Thyroid gland (tissue), 4 donors: Measurements from ENCODE around the gene MAP4K5. TPM values are rescaled to one million over a fixed set of nuclear protein-coding genes. Genes with fewer than 3 reads are reported as not detected.

ENCODE experiments used
- DNase-seq, 2 donors: peaks; one replicate each; pipeline ENCODE4 v3.0.0-alpha.2; 2019
- H3K27ac ChIP-seq, 3 donors: fragments of 200-600 bp; sonication (generic); 1 replicate in 2 of 3; 2 replicates in 1 of 3; pipeline ENCODE4 v1.5.1; 2016 to 2019; ENCODE audit warnings: mild to moderate bottlenecking in 1 of 3, moderate library complexity in 1 of 3
- H3K27me3 ChIP-seq: fragments of 200-600 bp; sonication (generic); one replicate; pipeline ENCODE4 v1.5.1; 2019
- H3K36me3 ChIP-seq, 2 donors: fragments of 200-600 bp; sonication (generic); one replicate each; pipeline ENCODE4 v1.5.1; 2016 to 2019
- H3K4me1 ChIP-seq, 2 donors: fragments of 200-600 bp; sonication (generic); one replicate each; pipeline ENCODE4 v1.5.1; 2017 to 2019
- H3K4me3 ChIP-seq, 3 donors: fragments of 200-600 bp; sonication (generic); replicated peaks in 1 of 3; 1 replicate in 2 of 3; 2 replicates in 1 of 3; pipeline ENCODE4 v1.5.1; 2016; ENCODE audit warnings: mild to moderate bottlenecking in 1 of 3
- H3K9me3 ChIP-seq: fragments of 200-600 bp; sonication (generic); one replicate; pipeline ENCODE4 v1.5.1; 2017
- CTCF ChIP-seq, 6 experiments: fragments of 200-600 bp in 3 of 6; fragments of 450-650 bp in 3 of 6; sonication (generic) in 3 of 6; IDR thresholded peaks; one replicate each; pipeline ENCODE4 v1.5.1; 2016 to 2019; ENCODE audit warnings: antibody characterized with exemption in 6 of 6, mild to moderate bottlenecking in 2 of 6, inconsistent platforms in 1 of 6, moderate library complexity in 1 of 6
- POLR2A ChIP-seq, 2 donors: fragments of 450-650 bp; IDR thresholded peaks; one replicate each; pipeline ENCODE4 v1.6.1; 2017; ENCODE audit warnings: antibody characterized with exemption in 2 of 2, mild to moderate bottlenecking in 2 of 2, moderate library complexity in 1 of 2
- WGBS, 2 donors: methylation state at CpG; one replicate each; pipeline ENCODE4 v1.1.5; 2017; 5-methylcytosine and 5-hydroxymethylcytosine counted together
- intact Hi-C: fragments of 100-400 bp; cut with DNase I; formaldehyde crosslinking; loops from one replicate; pipeline ENCODE4 v1.15.1; 2023
- total RNA-seq, 4 donors: library from RNA; depleted of rRNA; stranded (reverse); fragments of >200 nt; gene quantifications; one replicate each; pipeline ENCODE4 v1.2.3, GENCODE V29; 2016

The MAP4K5 gene
- total RNA-seq, 4 donors from 2014 or later, result 139 to 259 (median 153) TPM

GRCh38 chr14:50479041-50479440 is 53.3 kb downstream of the MAP4K5 start:
- Histone ChIP-seq H3K4me3 (no peak overlapping the region), H3K27me3 (no peaks in the 10 kb centered on the region), H3K27ac (no peak overlapping the region), H3K4me1 (no peaks in the 10 kb centered on the region), H3K9me3 (no peaks in the 10 kb centered on the region), H3K36me3 (peaks cover 0 to 4% of the 10 kb centered on the region in 2 donors)
- no peak for TF ChIP-seq POLR2A (IDR thresholded peaks at IDR 0.05)
- TF ChIP-seq CTCF (IDR thresholded peaks at IDR 0.05), result no peak
- 95 to 98% methylated on average over 2 of the region's 2 CpGs for WGBS, 2 donors
- DNase-seq, result no peak
- intact Hi-C loops, result no loop called here

- Histone ChIP-seq H3K4me3 (no peak overlapping the region), H3K27ac (no peak overlapping the region), H3K27me3 (no peaks in the 10 kb centered on the region), H3K36me3 (peaks cover 7 to 13% of the 10 kb centered on the region in 2 donors), H3K4me1 (no peaks in the 10 kb centered on the region), H3K9me3 (no peaks in the 10 kb centered on the region)
- 97% methylated on average over 2 of the region's 2 CpGs for WGBS, 2 donors
- intact Hi-C loops, result no loop called here
- no peak for DNase-seq
- TF ChIP-seq POLR2A (IDR thresholded peaks at IDR 0.05), result no peak
- no peak for TF ChIP-seq CTCF (IDR thresholded peaks at IDR 0.05)
Measured at GRCh38 chr14:50477760-50478159, 54.6 kb downstream of the MAP4K5 start.

GRCh38 chr14:50476134-50476533 is 56.2 kb downstream of the MAP4K5 start:
- 97 to 100% methylated on average over 1 of the region's 1 CpG for WGBS, 2 donors
- no peaks in the 10 kb centered on the region for H3K4me1 ChIP-seq
- intact Hi-C loops, result no loop called here

GRCh38 chr14:50475460-50475859 is 56.9 kb downstream of the MAP4K5 start:
- intact Hi-C loops, result no loop called here
- H3K4me1 ChIP-seq, result no peaks in the 10 kb centered on the region
- no peaks in the 10 kb centered on the region for H3K27me3 ChIP-seq
- peaks cover 27 to 31% of the 10 kb centered on the region in 2 donors for H3K36me3 ChIP-seq
- H3K27ac ChIP-seq, result no peak overlapping the region
- no peaks in the 10 kb centered on the region for H3K9me3 ChIP-seq
- WGBS, 2 donors, result 40 to 41% methylated on average over 1 of the region's 1 CpG
- no peak overlapping the region for H3K4me3 ChIP-seq
- TF ChIP-seq POLR2A (IDR thresholded peaks at IDR 0.05), result no peak
- no peak for TF ChIP-seq CTCF (IDR thresholded peaks at IDR 0.05)
- no peak for DNase-seq

More at GRCh38 chr14:50476134-50476533, 56.2 kb downstream of the MAP4K5 start:
- TF ChIP-seq CTCF (IDR thresholded peaks at IDR 0.05) (no peak), POLR2A (IDR thresholded peaks at IDR 0.05) (no peak)
- Histone ChIP-seq H3K4me3 (no peak overlapping the region), H3K36me3 (peaks cover 23 to 27% of the 10 kb centered on the region in 2 donors), H3K27ac (no peak overlapping the region), H3K27me3 (no peaks in the 10 kb centered on the region), H3K9me3 (no peaks in the 10 kb centered on the region)
- DNase-seq, result no peak

GRCh38 chr14:50471838-50472465 is 60.4 kb downstream of the MAP4K5 start:
- 76 to 79% methylated on average over 6 of the region's 6 CpGs for WGBS, 2 donors
- H3K9me3 ChIP-seq, result no peaks in the 10 kb centered on the region
- no peak for DNase-seq
- no peak overlapping the region for H3K27ac ChIP-seq
- H3K27me3 ChIP-seq, result no peaks in the 10 kb centered on the region
- no peak for TF ChIP-seq POLR2A (IDR thresholded peaks at IDR 0.05)
- no peak for TF ChIP-seq CTCF (IDR thresholded peaks at IDR 0.05)
- intact Hi-C loops, result no loop called here
- H3K4me3 ChIP-seq, result no peak overlapping the region
- peaks cover 27 to 31% of the 10 kb centered on the region in 2 donors for H3K36me3 ChIP-seq
- H3K4me1 ChIP-seq, result no peaks in the 10 kb centered on the region
